HUES64 (cell line): ENCODE measurements around the gene LBP.

Source experiments
- H3K27ac ChIP-seq: 2 replicates; pipeline ENCODE4 v1.7.0; 2013; ENCODE audit warnings: low read depth, low read length, inconsistent platforms
- H3K27me3 ChIP-seq: 2 replicates; pipeline ENCODE4 v1.6.1; 2013; ENCODE audit warnings: mild to moderate bottlenecking, low read length; ENCODE audit not compliant: insufficient read depth
- H3K36me3 ChIP-seq: 2 replicates; pipeline ENCODE4 v1.6.1; 2013; ENCODE audit warnings: mild to moderate bottlenecking, low read length; ENCODE audit not compliant: insufficient read depth
- H3K4me1 ChIP-seq: 2 replicates; pipeline ENCODE4 v1.6.1; 2013; ENCODE audit warnings: mild to moderate bottlenecking, low read length, moderate library complexity; ENCODE audit not compliant: insufficient read depth
- H3K4me3 ChIP-seq: 2 replicates; pipeline ENCODE4 v1.5.1; 2013; ENCODE audit warnings: mild to moderate bottlenecking, low read length, moderate library complexity
- H3K9ac ChIP-seq: 2 replicates; pipeline ENCODE4 v1.6.1; 2013; ENCODE audit warnings: mild to moderate bottlenecking, low read depth, low read length
- H3K9me3 ChIP-seq: 2 replicates; pipeline ENCODE4 v1.6.1; 2013; ENCODE audit warnings: low read depth, low read length; ENCODE audit not compliant: insufficient read depth
- WGBS: fragments of 150-250, 120-280 bp; methylation state at CpG from one replicate; pipeline ENCODE4 v1.1.7; 2013; ENCODE audit warnings: missing lambda C conversion rate; 5-methylcytosine and 5-hydroxymethylcytosine counted together

LBP gene

DNA sequence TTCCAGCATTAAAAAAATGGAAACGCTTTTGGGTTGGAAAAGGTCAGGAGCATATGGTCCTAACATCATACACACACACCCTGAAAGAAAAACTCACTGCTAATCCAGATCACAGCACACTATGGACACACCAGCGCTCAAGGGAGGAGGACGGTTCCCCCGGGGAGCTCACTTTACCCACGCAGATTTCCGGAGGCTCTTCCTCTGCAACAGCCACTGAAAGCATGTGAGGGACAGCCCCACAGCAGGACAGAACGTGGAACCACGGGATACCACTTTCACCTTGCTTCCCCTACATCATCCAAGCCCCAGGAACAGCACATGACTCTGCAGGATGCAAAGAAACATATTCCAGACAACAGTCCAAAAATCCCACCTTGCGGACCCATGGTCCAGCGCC, 75.6 kb downstream of the LBP start:
- Histone ChIP-seq H3K4me3 (no peak overlapping the region), H3K27me3 (no peaks in the 10 kb centered on the region), H3K9ac (no peak overlapping the region), H3K27ac (no peak overlapping the region), H3K36me3 (peaks cover 88% of the 10 kb centered on the region), H3K9me3 (no peaks in the 10 kb centered on the region), H3K4me1 (no peaks in the 10 kb centered on the region; the same call in 1 of the 2 replicates)
- WGBS = 80% methylated on average over 10 of the region's 10 CpGs

DNA sequence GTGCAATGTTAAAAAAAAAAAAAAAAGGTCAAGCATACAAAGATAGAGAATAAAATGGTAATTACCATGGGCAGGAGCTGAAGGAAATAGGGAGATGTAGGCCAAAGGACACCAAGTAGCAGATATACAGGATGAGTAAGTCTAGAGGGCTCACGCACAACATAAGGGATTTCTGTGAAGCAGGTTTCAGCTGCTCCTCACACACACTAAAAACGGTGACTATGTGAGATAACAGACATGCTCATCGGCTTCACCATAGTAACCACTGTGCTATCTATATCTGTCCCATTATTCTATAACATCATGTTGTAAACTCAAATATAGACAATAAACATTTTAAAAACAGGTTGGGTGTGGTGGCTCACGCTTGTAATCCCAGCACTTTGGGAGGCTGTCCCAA, 77.3 kb downstream of the LBP start:
- Histone ChIP-seq H3K4me1 (no peaks in the 10 kb centered on the region), H3K27ac (no peak overlapping the region), H3K9me3 (no peaks in the 10 kb centered on the region), H3K9ac (no peak overlapping the region), H3K36me3 (peaks cover 99% of the 10 kb centered on the region), H3K27me3 (no peaks in the 10 kb centered on the region), H3K4me3 (no peak overlapping the region)
- WGBS = 96% methylated on average over 4 of the region's 4 CpGs

GRCh38 chr20:38424401-38424800, 78.1 kb downstream of the LBP start:
- 96% methylated on average over 1 of the region's 1 CpG for WGBS
- no peak overlapping the region for H3K9ac ChIP-seq
- no peaks in the 10 kb centered on the region for H3K27me3 ChIP-seq
- H3K4me1 ChIP-seq = no peaks in the 10 kb centered on the region
- no peak overlapping the region for H3K27ac ChIP-seq
- no peak overlapping the region for H3K4me3 ChIP-seq
- peaks cover 99% of the 10 kb centered on the region for H3K36me3 ChIP-seq
- no peaks in the 10 kb centered on the region for H3K9me3 ChIP-seq

DNA sequence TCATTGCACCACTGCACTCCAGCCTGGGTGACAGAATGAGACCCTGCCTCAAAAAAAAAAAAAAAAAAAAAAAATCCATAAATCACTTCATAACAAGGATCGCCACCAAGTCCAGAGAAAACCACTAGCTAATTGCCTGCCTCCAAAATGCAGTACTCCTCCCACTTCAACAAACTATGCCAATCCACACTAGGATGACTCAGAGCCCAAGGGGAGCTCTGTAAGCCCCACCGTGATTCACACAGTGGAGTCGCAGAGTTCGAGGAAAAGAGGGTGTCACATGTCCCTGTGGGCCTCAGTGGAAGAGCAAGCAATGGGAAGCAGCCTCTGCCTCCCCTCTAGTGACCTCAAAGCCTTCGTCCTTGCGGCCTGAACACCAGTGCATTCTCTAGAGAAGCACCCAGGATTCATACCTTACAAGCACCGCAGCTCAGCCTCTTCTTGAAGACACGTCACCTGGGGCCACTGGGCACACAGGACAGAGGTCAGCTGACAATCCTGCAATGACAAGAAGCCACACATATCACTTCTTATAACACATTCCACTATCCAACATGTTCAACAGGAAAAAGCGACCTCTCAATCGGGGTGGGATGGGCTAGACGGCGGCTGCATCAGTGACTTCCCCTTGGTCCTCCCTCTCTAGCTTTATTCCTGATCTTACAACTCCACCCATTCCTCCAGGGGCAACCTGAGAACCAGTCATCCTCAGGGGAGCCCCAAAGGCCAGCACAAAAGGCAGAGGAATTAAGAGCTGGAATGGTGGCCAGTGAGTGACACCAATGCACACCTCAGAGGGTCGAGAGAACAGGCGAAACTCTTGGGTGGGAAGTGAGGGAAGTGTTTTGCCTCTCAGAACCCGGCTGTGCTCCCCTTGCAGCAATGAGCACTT, 80.0 kb downstream of the LBP start:
- Histone ChIP-seq H3K9ac (no peak overlapping the region), H3K9me3 (no peaks in the 10 kb centered on the region), H3K4me3 (no peak overlapping the region), H3K27ac (no peak overlapping the region), H3K4me1 (no peaks in the 10 kb centered on the region), H3K27me3 (no peaks in the 10 kb centered on the region), H3K36me3 (peaks cover 99% of the 10 kb centered on the region)
- WGBS = 89% methylated on average over 15 of the region's 15 CpGs
